Skin epidermis (tissue), 12 donors: Measurements from ENCODE around the gene BTN2A1.
A peak's percentile ranks its signal among the peaks of the same experiment; 100 is the strongest.
"Not testable (repeated sequence)": the region's sequence is repeated elsewhere in the genome, so short reads cannot be mapped to it uniquely, and the experiment has no call there.

ENCODE experiments used
- H3K27ac ChIP-seq, 21 experiments: fragments of 200-600 bp; sonication (generic) in 11 of 21; one replicate each; pipeline ENCODE4 v1.5.0; 2020; ENCODE audit warnings: mild to moderate bottlenecking in 3 of 21, inconsistent platforms in 2 of 21, moderate library complexity in 2 of 21
- H3K4me3 ChIP-seq, 7 experiments: fragments of 200-600 bp; sonication (generic) in 2 of 7; one replicate each; pipeline ENCODE4 v1.5.0; 2020; ENCODE audit warnings: inconsistent platforms in 2 of 7, mild to moderate bottlenecking in 2 of 7, moderate library complexity in 1 of 7

BTN2A1 gene

GRCh38 chr6:26457806-26458688 is at the start of gene BTN2A1:
Gene BTN2A1, plus strand, starts transcription at chr6:26457955. Its CDS starts 682 bp downstream, at chr6:26458637.
- Histone ChIP-seq H3K4me3 (peak within 1 kb of the TSS; percentile 55 to 87 (median 75)), H3K27ac (peak within 1 kb of the TSS; percentile 37 to 99 (median 97))

- no peak overlapping the region for H3K27ac ChIP-seq
- no peak overlapping the region for H3K4me3 ChIP-seq
These were observed 48.7 kb upstream of the BTN2A1 start for GRCh38 chr6:26408828-26409730.

- Histone ChIP-seq H3K4me3 (no peak overlapping the region), H3K27ac (no peak overlapping the region)
These were observed 46.0 kb upstream of the BTN2A1 start for GRCh38 chr6:26411751-26412150.

GRCh38 chr6:26412228-26412627 is 45.5 kb upstream of the BTN2A1 start:
- Histone ChIP-seq H3K4me3 (no peak overlapping the region), H3K27ac (no peak overlapping the region)

- no peak overlapping the region for H3K4me3 ChIP-seq
- H3K27ac ChIP-seq, result no peak overlapping the region
These were observed 44.8 kb upstream of the BTN2A1 start for GRCh38 chr6:26412954-26413353.

GRCh38 chr6:26414281-26414680 is 43.5 kb upstream of the BTN2A1 start:
- no peak overlapping the region for H3K4me3 ChIP-seq
- no peak overlapping the region for H3K27ac ChIP-seq

GRCh38 chr6:26415036-26415614 is 42.6 kb upstream of the BTN2A1 start:
- H3K4me3 ChIP-seq, result no peak overlapping the region
- H3K27ac ChIP-seq, result no peak overlapping the region

- no peak overlapping the region for H3K4me3 ChIP-seq
- H3K27ac ChIP-seq, result no peak overlapping the region
These were observed 42.0 kb upstream of the BTN2A1 start for GRCh38 chr6:26415791-26416190.

GRCh38 chr6:26416288-26416687 is 41.5 kb upstream of the BTN2A1 start:
- no peak overlapping the region for H3K27ac ChIP-seq
- H3K4me3 ChIP-seq, result no peak overlapping the region

- not testable (repeated sequence) for H3K4me3 ChIP-seq, H3K27ac ChIP-seq
These were observed 39.7 kb upstream of the BTN2A1 start for GRCh38 chr6:26418077-26418476.

GRCh38 chr6:26418795-26419194 is 39.0 kb upstream of the BTN2A1 start:
- H3K4me3 ChIP-seq, H3K27ac ChIP-seq: not testable (repeated sequence)

GRCh38 chr6:26420688-26421171 is 37.0 kb upstream of the BTN2A1 start:
- Histone ChIP-seq H3K4me3 (peak overlapping the region in 6 of 7 experiments; percentile 60 to 88 (median 75)), H3K27ac (peak overlapping the region in 20 of 21 experiments; percentile 46 to 93 (median 86))

- Histone ChIP-seq H3K27ac (peak overlapping the region; percentile 66 to 93 (median 86)), H3K4me3 (peak overlapping the region; percentile 60 to 88 (median 75))
These were observed 36.3 kb upstream of the BTN2A1 start for GRCh38 chr6:26421259-26422144.

- peak overlapping the region in 1 of 21 experiments; percentile 88 for H3K27ac ChIP-seq
- H3K4me3 ChIP-seq, result peak overlapping the region in 5 of 7 experiments; percentile 73 to 88 (median 75)
These were observed 35.4 kb upstream of the BTN2A1 start for GRCh38 chr6:26422329-26422728.

GRCh38 chr6:26426691-26427450 is 30.9 kb upstream of the BTN2A1 start:
- no peak overlapping the region for H3K27ac ChIP-seq
- no peak overlapping the region for H3K4me3 ChIP-seq

- Histone ChIP-seq H3K27ac (no peak overlapping the region), H3K4me3 (no peak overlapping the region)
These were observed 30.3 kb upstream of the BTN2A1 start for GRCh38 chr6:26427451-26427809.

GRCh38 chr6:26428206-26428605 is 29.5 kb upstream of the BTN2A1 start:
- Histone ChIP-seq H3K4me3 (no peak overlapping the region), H3K27ac (no peak overlapping the region)

GRCh38 chr6:26430787-26431186 is 27.0 kb upstream of the BTN2A1 start:
- H3K27ac ChIP-seq, result no peak overlapping the region
- H3K4me3 ChIP-seq, result no peak overlapping the region
